Osteoblast (primary cell): ENCODE measurements around the gene ANKRD45. TPM values are rescaled to one million over a fixed set of nuclear protein-coding genes. Genes with fewer than 3 reads are reported as not detected.
A peak's percentile ranks its signal among the peaks of the same experiment; 100 is the strongest.
"Not testable (repeated sequence)": the region's sequence is repeated elsewhere in the genome, so short reads cannot be mapped to it uniquely, and the experiment has no call there.

Experiments
- DNase-seq: peaks from one replicate; pipeline ENCODE4 v3.0.0; 2011; ENCODE audit warnings: low spot score, mixed read lengths; ENCODE audit not compliant: insufficient read length; ENCODE audit errors: missing footprints
- H2AFZ ChIP-seq: 2 replicates; pipeline ENCODE4 v1.6.0; 2011; ENCODE audit warnings: mild to moderate bottlenecking, low read length
- H3K27ac ChIP-seq: 2 replicates; pipeline ENCODE4 v1.5.1; 2011; ENCODE audit warnings: mild to moderate bottlenecking, low read depth, low read length, moderate library complexity
- H3K27me3 ChIP-seq: 2 replicates; pipeline ENCODE4 v1.6.0; 2012; ENCODE audit warnings: mild to moderate bottlenecking, control low read depth, inconsistent platforms, low read length, moderate library complexity; ENCODE audit not compliant: insufficient read depth
- H3K36me3 ChIP-seq: 2 replicates; pipeline ENCODE4 v1.5.1; 2011; ENCODE audit warnings: mild to moderate bottlenecking, low read length, control low read depth, moderate library complexity; ENCODE audit not compliant: insufficient read depth
- H3K4me1 ChIP-seq: 2 replicates; pipeline ENCODE4 v1.5.1; 2011; ENCODE audit warnings: mild to moderate bottlenecking, low read length, control low read depth, moderate library complexity; ENCODE audit not compliant: insufficient read depth
- H3K4me2 ChIP-seq: 2 replicates; pipeline ENCODE4 v1.6.0; 2011; ENCODE audit warnings: mild to moderate bottlenecking, low read length; ENCODE audit not compliant: insufficient read depth
- H3K4me3 ChIP-seq: fragments of 200-600 bp; sonication (generic); 3 replicates; pipeline ENCODE4 v1.5.1; 2012; ENCODE audit warnings: mild to moderate bottlenecking, low read length, inconsistent platforms; ENCODE audit not compliant: insufficient read depth
- H3K79me2 ChIP-seq: 2 replicates; pipeline ENCODE4 v1.6.0; 2012; ENCODE audit warnings: mild to moderate bottlenecking, low read length, control low read depth, inconsistent platforms; ENCODE audit not compliant: insufficient read depth
- H3K9me3 ChIP-seq: 2 replicates; pipeline ENCODE4 v1.5.1; 2011; ENCODE audit warnings: low read depth, low read length, control low read depth
- H4K20me1 ChIP-seq: 2 replicates; pipeline ENCODE4 v1.6.0; 2012; ENCODE audit warnings: mild to moderate bottlenecking, low read length, control low read depth; ENCODE audit not compliant: insufficient read depth
- total RNA-seq: library from RNA; depleted of rRNA; stranded (reverse); fragments of >200 nt; gene quantifications from 2 replicates; pipeline ENCODE4 v1.2.3, GENCODE V29; 2012
- TF ChIP-seq, protein P1 (sequence below): IDR thresholded peaks from 2 replicates; pipeline ENCODE4 v1.5.1; 2011; ENCODE audit warnings: mild to moderate bottlenecking, low read depth, low read length, moderate library complexity; ENCODE audit errors: extremely low read depth

The ANKRD45 gene
- total RNA-seq, 1 donor, result 0.72 TPM

DNA sequence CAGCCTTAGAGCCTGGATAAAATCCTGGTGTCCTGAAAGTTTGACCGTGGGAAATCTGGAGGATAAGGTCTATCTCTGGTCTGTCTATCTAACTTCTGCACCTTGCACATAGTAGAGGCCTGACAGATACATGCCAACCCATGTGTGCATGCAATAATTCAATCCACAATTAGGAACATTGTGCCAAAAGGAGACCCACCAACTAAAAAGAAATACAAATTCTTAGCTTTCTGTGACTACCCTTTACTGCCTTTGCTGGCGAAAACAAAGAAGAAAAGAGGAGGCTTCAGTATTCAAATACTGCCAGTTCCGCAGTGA, 44.7 kb upstream of the ANKRD45 start:
- peak overlapping the region; percentile 100 for H2AFZ ChIP-seq
- peaks cover 32% of the 10 kb centered on the region for H3K79me2 ChIP-seq
- peaks cover 11% of the 10 kb centered on the region for H3K27me3 ChIP-seq
- H3K4me3 ChIP-seq, result peak overlapping the region; percentile 80
- peak overlapping the region; percentile 87 for H3K4me2 ChIP-seq
- peaks cover 14% of the 10 kb centered on the region for H3K4me1 ChIP-seq
- H3K36me3 ChIP-seq, result peaks cover 4% of the 10 kb centered on the region
- no peak for DNase-seq
- peaks cover 3% of the 10 kb centered on the region for H4K20me1 ChIP-seq
- H3K9me3 ChIP-seq, result no peaks in the 10 kb centered on the region
- TF ChIP-seq, protein P1, sequence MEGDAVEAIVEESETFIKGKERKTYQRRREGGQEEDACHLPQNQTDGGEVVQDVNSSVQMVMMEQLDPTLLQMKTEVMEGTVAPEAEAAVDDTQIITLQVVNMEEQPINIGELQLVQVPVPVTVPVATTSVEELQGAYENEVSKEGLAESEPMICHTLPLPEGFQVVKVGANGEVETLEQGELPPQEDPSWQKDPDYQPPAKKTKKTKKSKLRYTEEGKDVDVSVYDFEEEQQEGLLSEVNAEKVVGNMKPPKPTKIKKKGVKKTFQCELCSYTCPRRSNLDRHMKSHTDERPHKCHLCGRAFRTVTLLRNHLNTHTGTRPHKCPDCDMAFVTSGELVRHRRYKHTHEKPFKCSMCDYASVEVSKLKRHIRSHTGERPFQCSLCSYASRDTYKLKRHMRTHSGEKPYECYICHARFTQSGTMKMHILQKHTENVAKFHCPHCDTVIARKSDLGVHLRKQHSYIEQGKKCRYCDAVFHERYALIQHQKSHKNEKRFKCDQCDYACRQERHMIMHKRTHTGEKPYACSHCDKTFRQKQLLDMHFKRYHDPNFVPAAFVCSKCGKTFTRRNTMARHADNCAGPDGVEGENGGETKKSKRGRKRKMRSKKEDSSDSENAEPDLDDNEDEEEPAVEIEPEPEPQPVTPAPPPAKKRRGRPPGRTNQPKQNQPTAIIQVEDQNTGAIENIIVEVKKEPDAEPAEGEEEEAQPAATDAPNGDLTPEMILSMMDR, result no peak
- peak overlapping the region; percentile 66 for H3K27ac ChIP-seq

- Histone ChIP-seq H3K4me3 (no peak overlapping the region), H3K27me3 (peaks cover 17% of the 10 kb centered on the region), H3K4me1 (no peaks in the 10 kb centered on the region), H3K27ac (no peak overlapping the region), H3K79me2 (no peaks in the 10 kb centered on the region), H2AFZ (no peak overlapping the region), H4K20me1 (no peaks in the 10 kb centered on the region), H3K4me2 (no peak overlapping the region), H3K9me3 (no peaks in the 10 kb centered on the region), H3K36me3 (no peaks in the 10 kb centered on the region)
- no peak for DNase-seq
- TF ChIP-seq, protein P1, result no peak
Observed at GRCh38 chr1:173708787-173709186, 39.1 kb upstream of the ANKRD45 start.

DNA sequence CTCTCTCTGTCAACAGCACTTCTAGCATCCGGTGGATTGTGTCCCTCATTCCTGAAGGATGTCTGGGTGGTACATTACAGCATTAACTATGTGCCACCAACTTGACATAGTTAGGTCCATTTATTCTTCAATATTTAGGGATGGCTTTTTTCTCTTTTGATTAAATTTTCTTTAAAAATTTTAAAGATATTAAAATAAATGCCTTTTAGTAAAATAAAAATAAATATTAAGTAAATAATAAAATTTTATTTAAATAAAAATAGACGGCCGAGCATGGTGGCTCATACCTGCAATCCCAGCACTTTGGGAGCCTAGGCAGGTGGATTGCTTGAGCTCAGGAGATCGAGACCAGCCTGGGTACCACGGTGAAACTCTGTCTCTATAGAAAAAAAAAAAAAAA, 35.5 kb upstream of the ANKRD45 start:
- no peak overlapping the region for H3K27ac ChIP-seq
- peak; percentile 19 for DNase-seq
- no peaks in the 10 kb centered on the region for H3K36me3 ChIP-seq
- H4K20me1 ChIP-seq, result no peaks in the 10 kb centered on the region
- no peaks in the 10 kb centered on the region for H3K9me3 ChIP-seq
- H3K4me3 ChIP-seq, result no peak overlapping the region
- no peak overlapping the region for H2AFZ ChIP-seq
- TF ChIP-seq, protein P1, result no peak
- peaks cover 6% of the 10 kb centered on the region for H3K27me3 ChIP-seq
- H3K79me2 ChIP-seq, result no peaks in the 10 kb centered on the region
- no peak overlapping the region for H3K4me2 ChIP-seq
- H3K4me1 ChIP-seq, result no peaks in the 10 kb centered on the region

DNA sequence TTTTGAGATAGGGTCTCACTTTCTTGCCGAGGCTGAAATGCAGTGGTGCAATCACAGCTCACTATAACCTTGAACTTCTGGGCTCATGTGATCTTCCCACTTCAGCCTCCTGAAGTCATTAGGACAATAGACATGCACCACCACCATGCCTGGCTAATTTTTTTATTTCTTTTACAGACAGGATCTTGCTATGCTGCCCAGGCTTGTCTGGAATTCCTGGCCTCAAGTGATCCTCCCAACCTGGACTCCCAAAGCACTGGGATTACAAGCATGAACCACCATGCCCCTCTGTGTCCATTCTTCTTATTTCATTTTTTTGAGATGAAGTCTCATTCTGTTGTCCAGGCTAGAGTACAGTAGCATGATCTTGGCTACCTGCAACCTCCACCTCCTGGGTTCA, 33.1 kb upstream of the ANKRD45 start:
- Histone ChIP-seq H3K36me3 (no peaks in the 10 kb centered on the region), H3K9me3 (no peaks in the 10 kb centered on the region), H3K4me3 (no peak overlapping the region), H3K27ac (no peak overlapping the region), H3K79me2 (no peaks in the 10 kb centered on the region), H2AFZ (no peak overlapping the region), H3K27me3 (no peaks in the 10 kb centered on the region), H3K4me2 (no peak overlapping the region), H4K20me1 (no peaks in the 10 kb centered on the region), H3K4me1 (no peaks in the 10 kb centered on the region)
- DNase-seq, result no peak
- TF ChIP-seq, protein P1, result no peak

- not testable (repeated sequence) for DNase-seq, H3K36me3 ChIP-seq, H2AFZ ChIP-seq, H3K4me3 ChIP-seq, H3K9me3 ChIP-seq, H3K79me2 ChIP-seq, H3K27ac ChIP-seq, H4K20me1 ChIP-seq, H3K27me3 ChIP-seq, H3K4me1 ChIP-seq, H3K4me2 ChIP-seq
Observed at GRCh38 chr1:173701299-173701698, 31.6 kb upstream of the ANKRD45 start.
